ENCODE measurements around the gene MEIS2. TPM values are rescaled to one million over a fixed set of nuclear protein-coding genes. Genes with fewer than 3 reads are reported as not detected.
"Not testable (repeated sequence)": the region's sequence is repeated elsewhere in the genome, so short reads cannot be mapped to it uniquely, and the experiment has no call there.

The MEIS2 gene
- total RNA-seq, 2 donors from 2014 or later, result 54.0 to 55.2 TPM

DNA sequence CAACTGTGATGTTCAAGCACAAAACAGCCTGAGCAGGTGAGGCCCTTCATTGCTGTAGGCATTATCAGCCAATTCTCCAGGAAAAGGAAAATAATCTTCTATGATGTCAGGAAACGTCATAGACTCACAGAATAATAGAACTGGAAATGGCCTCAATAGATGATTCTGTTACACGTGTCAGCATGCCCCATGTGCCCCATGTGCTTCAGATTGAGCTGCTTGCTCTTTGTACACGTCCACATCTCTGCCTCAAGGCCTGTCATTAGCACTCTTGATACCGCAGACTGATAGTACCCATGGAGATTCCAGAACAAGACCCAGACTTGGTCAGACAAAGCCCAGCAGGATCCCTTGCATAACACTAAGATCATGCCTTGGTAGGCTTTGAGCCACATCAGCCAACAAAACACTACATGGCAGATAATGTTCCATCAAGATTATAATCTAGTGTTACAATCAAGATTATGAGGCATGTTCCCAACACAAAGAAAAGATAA is 95.9 kb downstream of the MEIS2 start:
- DNase-seq (ENCODE audit: low spot score), result no peak
- intact Hi-C loops (cut with DNase I), result no loop called here

DNA sequence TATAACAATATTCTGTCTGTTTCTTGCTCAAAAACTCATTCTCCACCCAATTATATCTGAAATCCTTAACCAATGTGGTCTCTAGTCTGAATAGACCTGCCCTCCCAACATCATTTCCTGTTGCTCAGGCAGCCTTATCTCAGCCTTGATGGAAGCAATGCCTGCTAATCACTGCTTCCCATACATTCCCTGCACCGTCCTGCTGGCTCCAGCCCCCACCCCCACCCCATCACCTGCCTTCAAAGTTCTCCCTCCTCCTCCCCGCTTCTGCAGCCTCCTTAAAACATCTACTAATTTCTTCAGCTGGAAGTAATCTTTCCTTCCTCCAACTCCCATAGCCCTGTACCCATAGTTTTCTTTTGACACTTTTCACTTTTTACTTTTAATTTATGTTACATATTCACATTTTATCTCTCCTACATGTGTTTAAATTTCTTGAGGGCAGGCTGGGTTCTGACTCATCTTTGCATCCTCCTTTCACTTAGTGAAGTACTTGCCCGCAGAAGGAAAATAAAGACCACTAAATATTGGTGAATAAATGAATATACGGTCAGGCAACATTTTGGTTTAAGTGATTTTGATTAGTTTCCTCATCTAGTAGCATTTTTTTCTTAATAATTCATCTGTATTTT is 98.2 kb downstream of the MEIS2 start:
- DNase-seq (ENCODE audit: low spot score), result no peak
- intact Hi-C loops (cut with DNase I), result no loop called here

DNA sequence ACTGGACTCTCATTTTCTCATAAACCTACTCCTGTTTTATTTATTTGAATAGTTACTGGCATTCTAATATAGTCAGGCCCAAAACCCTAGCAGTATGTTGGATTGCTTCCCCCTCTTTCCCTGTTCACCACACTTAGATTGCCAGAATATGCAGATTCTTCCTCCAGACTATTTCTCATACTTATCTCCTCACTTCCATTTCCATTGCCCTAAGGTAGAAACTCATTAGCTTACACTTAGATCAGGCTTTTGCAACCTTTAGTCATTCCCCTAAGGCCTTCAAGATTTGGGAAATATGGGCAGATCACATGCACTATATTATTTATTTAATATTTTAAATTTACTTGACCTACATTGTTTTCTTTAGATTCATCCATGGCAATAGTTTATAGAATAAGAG is 98.9 kb downstream of the MEIS2 start:
- intact Hi-C loops (cut with DNase I), result no loop called here
- no peak for DNase-seq (ENCODE audit: low spot score)

DNA sequence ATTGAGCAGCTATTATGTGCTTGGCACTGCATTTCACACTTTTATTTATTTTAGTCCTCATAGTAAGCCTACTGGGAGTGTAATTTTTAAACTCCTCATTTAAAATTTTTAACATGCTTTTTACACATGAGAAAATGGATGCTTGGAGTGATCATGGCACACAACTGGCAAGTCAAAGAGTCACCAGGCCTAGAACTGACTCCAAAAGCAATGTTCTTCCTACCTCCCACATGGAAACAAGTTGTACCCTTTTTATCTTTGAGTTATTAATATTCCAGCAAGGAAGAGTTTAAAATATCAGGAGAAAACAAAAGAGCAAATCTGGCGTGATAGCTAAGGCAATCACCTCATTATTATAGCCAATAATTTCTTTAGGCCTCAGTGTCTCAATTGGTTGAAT is 100.6 kb downstream of the MEIS2 start:
- intact Hi-C loops (cut with DNase I), result no loop called here

DNA sequence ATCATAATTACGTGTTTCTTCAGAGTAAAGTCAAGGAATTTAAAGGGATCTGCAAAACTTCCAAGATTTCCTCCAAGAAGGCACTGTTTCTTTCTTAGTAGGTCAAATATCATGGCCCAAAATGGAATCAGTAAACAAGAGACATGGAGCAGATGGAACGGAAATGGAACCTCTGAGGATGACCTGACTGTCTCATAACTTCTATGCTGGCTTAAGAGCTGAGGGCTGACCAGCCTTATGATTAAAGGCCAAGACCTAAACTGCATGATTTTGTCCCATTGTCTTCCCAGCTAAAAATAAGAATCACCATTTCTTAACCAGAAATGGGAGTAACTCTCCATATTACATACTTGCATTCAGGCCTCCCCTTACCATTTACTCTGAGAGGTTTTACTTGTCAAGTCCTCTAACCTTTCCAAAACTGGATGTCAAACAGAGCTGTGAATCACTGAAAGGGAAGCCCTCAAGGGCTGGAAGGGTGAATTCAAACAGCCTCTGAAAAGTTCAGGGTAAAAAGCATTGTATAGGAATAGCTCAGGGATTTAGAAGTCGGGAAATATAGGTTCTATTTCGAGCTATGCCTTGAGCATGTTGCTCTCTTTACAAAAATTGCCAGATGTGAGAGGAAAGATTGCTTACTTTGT is 103.7 kb downstream of the MEIS2 start:
- intact Hi-C loops (cut with DNase I), result no loop called here
- DNase-seq (ENCODE audit: low spot score), result no peak

More for the DNA sequence above, 100.6 kb downstream of the MEIS2 start:
- no peak for DNase-seq (ENCODE audit: low spot score)

DNA sequence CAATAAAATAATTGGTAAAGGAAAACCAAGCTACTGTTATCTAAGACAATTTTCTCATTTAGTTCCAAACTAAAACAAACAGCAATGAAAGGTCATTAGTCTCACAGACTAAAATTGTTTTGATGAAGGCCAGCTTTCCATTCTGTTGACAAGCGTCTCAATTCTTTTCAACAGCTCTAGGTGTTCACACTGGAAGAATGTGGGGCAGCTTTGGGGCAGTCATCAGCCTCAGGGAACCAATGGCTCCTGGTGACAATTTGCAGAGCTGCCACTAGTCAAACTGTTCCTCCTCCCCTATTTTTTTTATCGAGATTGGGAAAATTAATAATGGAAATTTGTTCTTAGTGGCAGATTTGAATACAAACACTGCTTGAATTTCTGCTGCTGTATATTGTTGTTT is 104.2 kb downstream of the MEIS2 start:
- intact Hi-C loops (cut with DNase I), result no loop called here
- no peak for DNase-seq (ENCODE audit: low spot score)

DNA sequence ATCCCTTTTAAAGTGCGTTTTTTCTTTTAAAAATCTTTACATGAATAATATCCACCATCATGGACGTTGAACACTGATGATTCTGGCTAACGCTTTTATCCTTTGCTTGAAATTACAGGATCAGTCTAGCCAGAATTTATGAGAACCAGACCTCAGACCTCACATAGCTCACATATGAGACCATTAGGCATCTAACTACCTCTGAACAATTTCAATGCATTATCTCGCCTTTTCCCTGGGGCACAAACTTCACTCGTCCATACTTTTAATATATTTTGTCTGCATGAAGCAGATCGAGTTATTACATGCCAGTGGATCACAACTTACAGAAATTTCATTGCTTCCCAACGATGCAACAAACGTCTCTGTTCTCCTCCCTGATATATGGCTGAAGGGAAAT is 105.6 kb downstream of the MEIS2 start:
- intact Hi-C loops (cut with DNase I), result no loop called here

DNA sequence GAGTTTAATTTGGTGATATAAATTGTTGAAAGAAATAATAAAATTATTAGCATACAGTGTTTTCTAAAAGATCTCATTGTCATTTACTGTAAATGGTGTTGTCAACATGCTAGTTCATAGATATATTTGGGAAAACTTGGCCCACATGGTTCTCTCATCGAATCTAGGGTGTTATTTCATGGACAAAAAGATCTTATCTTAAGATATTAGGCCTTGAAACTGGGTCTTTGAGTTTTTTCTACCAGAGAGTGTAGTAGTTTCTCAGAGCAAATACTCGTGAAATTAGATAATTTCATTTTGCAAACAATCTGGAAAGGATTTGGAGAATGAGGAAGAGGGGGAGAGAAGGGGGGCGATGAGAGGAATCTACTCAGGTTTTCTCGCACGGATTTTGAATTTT is 107.9 kb downstream of the MEIS2 start:
- DNase-seq (ENCODE audit: low spot score), result no peak
- intact Hi-C loops (cut with DNase I), result no loop called here

More for the DNA sequence above, 105.6 kb downstream of the MEIS2 start:
- no peak for DNase-seq (ENCODE audit: low spot score)

DNA sequence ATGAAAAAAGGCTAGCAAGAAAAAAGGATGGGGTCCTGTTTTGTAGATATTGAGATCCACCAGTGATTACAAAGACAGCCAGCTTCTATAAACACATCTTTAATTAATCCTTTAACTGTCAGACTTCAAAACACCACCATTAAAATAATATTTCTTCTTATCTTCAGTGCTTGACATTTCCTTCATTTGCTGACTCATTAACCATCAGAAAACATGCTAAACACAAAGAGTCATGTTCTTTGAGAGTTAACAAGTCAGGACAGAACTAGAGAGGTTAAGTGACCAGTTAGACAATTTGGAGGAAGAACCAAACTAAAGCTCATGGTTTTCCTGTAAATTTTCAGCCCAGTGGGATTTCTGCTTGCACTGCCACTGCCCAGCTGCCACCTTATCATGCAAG is 111.4 kb downstream of the MEIS2 start:
- intact Hi-C loops (cut with DNase I), result no loop called here
- DNase-seq (ENCODE audit: low spot score), result no peak

DNA sequence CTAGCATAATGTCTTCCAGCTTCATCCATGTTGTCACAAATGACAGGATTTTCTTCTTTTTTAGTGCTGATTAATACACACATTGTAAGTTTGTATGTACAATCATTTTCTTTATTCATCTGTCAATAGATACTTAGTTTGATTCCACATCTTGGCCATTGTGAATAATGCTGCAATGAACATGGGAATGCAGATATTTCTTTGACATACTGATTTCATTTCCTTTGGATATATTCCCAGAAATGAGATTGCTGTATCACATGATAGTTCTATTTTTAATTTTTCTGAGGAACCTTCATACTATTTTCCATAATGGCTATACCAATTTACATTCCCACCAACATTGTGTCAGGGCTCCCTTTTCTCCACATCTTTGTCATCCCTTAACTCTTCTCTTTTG is 117.9 kb downstream of the MEIS2 start:
- no peak for DNase-seq (ENCODE audit: low spot score)
- intact Hi-C loops (cut with DNase I), result no loop called here

DNA sequence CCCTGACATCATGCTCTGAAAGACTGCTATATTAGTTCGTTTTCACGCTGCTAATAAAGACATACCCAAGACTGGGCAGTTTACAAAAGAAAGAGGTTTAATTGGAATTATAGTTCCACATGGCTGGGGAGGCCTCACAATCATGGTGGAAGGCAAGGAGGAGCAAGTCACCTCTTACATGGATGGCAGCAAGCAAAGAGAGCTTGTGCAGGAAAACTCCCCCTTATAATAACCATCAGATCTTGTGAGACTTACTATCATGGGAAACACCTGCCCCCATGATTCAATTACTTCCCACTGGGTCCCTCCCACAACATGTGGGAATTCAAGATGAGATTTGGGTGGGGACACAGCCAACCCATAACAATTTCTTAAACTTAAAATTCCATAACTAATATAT is 120.1 kb downstream of the MEIS2 start:
- DNase-seq (ENCODE audit: low spot score), result not testable (repeated sequence)

DNA sequence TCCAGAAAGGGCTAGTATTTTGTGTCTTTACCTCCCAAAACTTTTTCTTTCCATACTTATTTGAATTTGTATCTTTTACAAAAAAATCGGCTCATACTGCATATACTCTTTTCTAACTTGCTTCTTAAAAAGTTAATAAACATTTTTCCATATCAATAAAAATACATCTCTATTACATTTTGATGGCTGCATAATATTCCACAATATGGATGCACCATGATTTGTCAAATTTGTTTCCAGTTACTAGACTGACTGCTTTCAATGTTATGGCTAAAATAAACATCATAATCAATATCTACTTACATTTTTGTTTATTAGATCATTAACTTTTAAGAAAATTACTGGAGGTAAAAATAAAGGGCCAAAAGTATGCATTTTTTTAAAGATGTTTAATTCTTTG is 121.7 kb downstream of the MEIS2 start:
- DNase-seq (ENCODE audit: low spot score), result no peak
- intact Hi-C loops (cut with DNase I), result no loop called here

More for the DNA sequence above, 120.1 kb downstream of the MEIS2 start:
- intact Hi-C loops (cut with DNase I), result not testable (repeated sequence)

DNA sequence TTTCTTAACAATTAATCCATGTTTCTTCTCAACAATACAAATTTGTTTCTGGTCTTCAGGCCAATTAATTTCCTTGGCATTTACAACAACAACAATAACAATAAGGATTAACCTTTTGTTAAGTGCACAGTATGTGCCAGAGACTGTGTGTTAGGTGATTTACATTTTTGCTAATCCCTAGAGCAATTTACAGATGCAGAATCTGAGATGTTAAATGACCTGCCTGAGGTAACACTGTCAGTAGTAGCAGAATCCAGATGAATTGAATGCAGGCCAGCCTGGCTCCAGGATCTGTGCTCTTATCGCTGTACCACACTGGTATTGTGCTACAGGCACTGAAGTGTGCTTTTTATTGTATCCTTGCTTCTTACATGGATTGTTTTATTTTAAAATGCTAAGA is 122.2 kb downstream of the MEIS2 start:
- DNase-seq (ENCODE audit: low spot score), result no peak
- intact Hi-C loops (cut with DNase I), result no loop called here

DNA sequence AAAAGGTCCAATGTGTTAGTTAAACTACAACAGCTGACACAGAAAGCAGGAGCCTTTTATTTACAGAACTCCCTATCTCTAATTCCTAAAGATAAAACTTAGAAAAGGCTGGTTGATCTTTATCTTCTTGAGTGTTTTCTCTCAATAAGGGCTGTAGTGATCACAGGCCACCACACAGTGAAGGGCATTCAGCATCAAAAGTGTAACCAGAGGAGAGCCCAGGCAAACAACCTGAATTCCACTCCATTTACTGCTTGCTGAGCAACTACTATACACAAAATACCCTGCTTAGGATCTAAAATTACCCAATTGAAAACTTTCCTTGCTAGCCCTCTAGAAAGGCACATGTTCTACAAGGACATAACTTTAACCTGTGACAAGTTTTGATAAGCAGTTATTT is 122.7 kb downstream of the MEIS2 start:
- intact Hi-C loops (cut with DNase I), result no loop called here
- no peak for DNase-seq (ENCODE audit: low spot score)

DNA sequence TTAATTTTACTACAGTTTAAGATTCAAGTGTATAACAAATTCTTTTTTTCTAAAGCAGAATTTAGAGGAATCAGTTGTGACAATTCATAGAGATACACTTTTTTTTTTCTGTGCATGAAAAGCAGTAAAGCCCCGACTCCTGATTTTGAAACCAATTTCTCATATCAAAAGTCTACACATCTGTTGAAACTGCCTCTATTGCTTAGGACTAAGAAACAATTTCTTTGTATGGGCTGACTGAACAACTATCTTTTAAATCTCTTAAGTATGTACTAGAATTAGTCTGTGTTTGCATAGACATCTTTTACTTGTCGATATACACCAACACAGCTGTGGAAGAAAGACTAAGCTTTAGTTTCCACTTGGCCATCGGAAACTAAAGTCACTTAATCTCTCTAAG is 127.6 kb downstream of the MEIS2 start:
- intact Hi-C loops (cut with DNase I), result no loop called here
- DNase-seq (ENCODE audit: low spot score), result no peak

DNA sequence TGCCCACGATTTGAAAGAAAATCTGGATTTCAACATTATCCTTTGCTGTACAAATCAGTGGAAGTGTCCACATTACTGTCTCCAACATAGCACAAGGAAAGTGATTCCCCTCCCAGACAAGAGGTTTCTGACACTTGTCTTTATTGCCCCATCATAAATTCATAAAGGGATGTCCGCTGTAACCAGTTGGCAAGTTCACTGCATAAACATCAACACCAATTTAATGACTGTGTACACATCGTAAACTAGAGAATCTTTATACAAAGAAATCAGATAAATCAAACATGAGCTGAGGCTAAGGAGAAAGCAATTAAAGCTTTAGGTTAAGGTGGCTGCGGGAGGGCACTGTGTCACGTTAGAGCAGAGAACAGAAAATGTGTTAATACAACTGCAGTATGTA is 129.8 kb downstream of the MEIS2 start:
- intact Hi-C loops (cut with DNase I), result no loop called here
- no peak for DNase-seq (ENCODE audit: low spot score)

DNA sequence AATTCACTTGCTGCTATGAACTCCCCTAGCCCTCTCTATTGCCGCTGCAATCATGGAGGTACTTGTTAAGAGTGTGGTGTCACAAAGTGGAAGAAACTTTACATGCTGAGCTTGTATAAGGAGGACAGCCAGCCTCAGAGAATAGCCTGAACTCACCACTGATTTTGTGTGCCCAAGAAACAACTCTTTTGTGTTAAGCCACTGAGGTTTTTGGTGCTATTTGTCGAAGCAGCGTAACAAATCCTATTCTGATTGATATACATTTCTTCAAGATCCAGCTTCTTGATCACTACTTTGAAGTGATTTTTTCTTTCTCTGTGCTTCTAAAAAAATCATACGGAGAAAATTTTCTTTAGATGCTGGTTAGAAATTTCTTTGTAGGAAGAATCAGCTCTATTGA is 132.4 kb downstream of the MEIS2 start:
- no peak for DNase-seq (ENCODE audit: low spot score)
- intact Hi-C loops (cut with DNase I), result no loop called here

DNA sequence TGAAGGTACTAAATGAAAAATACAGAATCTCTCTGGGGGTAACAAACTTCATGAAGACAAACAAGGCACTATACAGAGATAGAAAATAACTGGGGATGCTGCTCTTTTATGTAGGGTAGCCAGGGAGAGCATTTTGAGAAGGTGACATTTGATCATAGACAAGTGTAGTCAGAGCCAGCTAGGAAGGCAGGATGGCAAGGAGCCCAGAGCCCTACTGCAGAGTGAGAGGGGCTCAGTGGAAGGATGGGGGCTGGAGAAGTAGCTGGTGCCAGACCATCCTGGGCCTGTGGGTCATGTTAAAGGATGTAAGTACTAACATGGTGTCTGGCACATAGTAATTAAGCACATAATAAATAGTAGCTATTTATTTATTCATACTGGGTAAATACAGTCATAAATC is 133.6 kb downstream of the MEIS2 start:
- intact Hi-C loops (cut with DNase I), result no loop called here
- DNase-seq (ENCODE audit: low spot score), result no peak

DNA sequence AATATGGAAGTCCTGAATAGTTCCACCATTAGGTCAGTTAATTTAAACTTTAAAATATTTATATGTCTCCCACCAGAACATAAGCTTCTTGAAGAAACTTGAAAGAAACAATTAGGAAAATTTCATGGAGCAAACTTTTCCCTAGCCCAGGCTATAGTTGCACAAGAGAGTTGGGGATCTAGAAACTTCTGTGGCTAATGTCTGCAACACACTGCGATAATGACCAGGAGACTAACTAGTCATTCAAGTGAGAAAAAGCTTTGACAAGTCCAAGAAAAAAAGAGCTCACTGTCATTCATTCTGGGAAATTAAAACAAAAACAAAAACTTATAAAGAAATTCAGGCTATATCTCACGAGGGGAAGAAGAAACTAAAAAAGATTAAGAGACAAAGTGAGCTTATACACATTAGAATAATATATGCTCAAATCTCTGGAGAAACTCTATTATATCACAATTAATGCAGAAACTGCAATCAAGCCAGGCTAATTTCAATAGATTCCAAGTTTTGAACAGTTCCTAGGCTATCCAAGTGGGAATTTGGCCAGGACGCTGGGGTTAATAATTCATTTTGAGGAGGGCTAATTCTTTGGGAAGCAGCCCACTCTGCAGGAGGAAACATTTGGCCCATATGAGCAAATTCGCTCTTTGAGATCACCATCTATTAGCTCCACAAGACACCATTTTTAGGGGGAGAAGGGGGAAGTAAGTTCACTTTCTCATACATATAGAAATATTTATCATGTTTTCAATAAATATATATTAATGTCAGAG is 134.6 kb downstream of the MEIS2 start:
- DNase-seq (ENCODE audit: low spot score), result no peak

DNA sequence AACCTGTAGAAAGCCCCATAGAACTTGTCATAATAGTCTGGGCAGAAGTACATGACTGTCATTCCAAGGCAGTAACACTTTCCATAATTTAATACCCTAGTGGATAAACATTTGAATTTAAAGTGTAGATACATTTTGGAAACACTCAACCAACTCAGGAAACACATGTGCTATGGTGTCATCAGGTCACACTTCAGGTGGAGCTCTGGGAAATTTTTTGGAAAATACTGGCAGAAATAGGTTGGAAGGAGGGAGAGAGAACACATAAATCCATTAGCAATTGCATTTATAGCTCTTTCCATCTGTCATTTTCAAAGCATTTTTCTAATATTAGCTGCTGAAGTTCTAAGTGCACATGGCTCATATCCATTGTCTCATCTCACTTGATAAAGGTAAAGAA is 135.7 kb downstream of the MEIS2 start:
- no peak for DNase-seq (ENCODE audit: low spot score)
- intact Hi-C loops (cut with DNase I), result no loop called here

More for the DNA sequence above, 134.6 kb downstream of the MEIS2 start:
- intact Hi-C loops (cut with DNase I), result no loop called here

DNA sequence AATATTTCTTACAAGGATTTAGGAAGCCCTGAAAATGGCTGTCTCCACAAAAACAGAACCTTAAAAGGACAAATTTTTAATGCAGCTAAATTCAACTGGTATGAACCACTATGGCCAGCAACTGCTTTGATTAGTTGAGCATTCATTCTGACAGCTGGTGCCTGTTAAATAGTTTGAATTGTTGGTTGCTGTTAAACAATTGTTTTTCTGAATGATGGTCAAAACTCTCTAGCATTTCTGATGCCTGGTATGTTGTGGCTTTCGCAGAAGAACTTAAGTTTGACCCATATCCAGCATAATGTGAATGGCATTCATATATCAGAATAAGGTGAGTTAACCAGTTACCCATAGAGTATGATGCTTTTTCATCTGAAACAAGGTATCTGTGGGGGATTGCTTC is 138.4 kb downstream of the MEIS2 start:
- intact Hi-C loops (cut with DNase I), result no loop called here
- DNase-seq (ENCODE audit: low spot score), result no peak

All from posterior vena cava (tissue), 2 donors.